ENCODE measurements around the gene IL15RA.

Gene IL15RA, protein sequence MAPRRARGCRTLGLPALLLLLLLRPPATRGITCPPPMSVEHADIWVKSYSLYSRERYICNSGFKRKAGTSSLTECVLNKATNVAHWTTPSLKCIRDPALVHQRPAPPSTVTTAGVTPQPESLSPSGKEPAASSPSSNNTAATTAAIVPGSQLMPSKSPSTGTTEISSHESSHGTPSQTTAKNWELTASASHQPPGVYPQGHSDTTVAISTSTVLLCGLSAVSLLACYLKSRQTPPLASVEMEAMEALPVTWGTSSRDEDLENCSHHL

DNA sequence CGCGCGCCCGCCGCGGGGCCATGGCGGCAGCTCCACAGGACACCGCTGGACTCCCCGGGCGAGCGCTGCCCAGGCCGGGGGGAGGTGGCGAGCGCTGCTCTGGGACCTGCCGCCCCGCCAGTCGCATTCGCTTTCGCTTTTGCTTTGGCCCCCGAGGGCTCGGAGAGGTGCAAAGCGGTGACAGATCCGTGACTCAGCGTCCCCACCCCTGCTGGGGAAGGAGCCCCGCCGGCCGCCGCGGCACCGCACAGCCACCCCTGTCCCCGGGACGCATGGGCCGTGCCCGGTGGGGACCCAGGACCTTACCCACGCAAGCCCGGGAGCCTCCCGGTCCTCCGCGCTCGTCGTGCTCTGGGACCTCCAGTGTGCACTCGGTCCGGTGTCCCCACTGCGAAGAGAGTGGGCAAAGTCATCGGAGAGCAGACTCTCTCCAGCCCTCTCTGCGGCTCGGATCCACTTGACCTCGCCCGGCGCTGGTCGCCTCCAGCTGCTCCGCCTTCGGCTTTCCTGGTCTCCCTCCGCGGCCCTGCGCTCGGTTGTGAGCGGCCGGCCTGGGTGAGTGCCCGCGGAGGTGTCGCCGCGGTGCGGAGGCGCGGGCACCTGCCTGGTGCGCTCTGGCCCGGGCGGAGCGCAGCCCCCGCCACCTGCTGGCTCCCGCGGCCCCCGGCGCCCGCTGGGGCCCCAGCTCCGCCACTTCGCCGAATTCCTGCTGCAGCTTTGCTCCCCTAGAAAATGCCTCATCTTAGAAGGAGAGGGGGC is at the start of gene IL15RA:
Gene IL15RA, minus strand, starts transcription at position 73 of the 759 bp plus-strand sequence. Its CDS starts 51 bp downstream, at position 22.
- peak; percentile 55 for DNase-seq (ENCODE audit: low read depth)
- TF ChIP-seq, protein P1, sequence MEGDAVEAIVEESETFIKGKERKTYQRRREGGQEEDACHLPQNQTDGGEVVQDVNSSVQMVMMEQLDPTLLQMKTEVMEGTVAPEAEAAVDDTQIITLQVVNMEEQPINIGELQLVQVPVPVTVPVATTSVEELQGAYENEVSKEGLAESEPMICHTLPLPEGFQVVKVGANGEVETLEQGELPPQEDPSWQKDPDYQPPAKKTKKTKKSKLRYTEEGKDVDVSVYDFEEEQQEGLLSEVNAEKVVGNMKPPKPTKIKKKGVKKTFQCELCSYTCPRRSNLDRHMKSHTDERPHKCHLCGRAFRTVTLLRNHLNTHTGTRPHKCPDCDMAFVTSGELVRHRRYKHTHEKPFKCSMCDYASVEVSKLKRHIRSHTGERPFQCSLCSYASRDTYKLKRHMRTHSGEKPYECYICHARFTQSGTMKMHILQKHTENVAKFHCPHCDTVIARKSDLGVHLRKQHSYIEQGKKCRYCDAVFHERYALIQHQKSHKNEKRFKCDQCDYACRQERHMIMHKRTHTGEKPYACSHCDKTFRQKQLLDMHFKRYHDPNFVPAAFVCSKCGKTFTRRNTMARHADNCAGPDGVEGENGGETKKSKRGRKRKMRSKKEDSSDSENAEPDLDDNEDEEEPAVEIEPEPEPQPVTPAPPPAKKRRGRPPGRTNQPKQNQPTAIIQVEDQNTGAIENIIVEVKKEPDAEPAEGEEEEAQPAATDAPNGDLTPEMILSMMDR (conservative IDR thresholded peaks at IDR 0.05; ENCODE audit: low read length) = no peak
- H3K4me3 ChIP-seq (ENCODE audit: low read length) = peak within 1 kb of the TSS; percentile 84

DNA sequence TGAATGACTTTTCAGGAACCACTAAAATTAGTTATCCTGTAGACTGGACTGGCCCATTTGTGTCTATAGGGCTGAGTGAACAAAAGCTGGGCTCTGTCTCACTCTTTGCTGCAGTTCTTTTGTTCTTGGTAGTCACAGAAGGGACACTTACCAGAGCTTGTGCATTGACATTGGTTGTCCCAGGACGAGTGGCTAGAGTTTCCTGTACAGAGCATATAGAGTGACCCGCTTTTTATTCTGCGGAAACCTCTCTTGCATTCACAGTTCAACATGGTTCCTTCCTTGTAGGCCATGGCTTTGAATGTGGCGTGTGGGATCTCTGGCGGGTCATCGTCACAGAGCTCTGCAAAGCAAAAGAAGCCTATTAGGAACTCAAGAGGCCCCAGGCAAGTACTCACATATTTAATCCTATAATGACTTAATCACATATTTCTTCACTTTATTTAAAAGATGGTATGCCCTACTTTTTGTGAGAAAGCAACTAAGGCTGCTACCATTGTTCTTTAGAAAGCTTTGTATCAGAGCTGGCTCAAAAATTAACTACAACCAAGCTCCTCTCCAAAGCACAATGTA is 48.4 kb upstream of the IL15RA start:
- TF ChIP-seq, protein P1 (conservative IDR thresholded peaks at IDR 0.05; ENCODE audit: low read length) = no peak
- DNase-seq (ENCODE audit: low read depth) = no peak
- H3K4me3 ChIP-seq (ENCODE audit: low read length) = no peak overlapping the region

DNA sequence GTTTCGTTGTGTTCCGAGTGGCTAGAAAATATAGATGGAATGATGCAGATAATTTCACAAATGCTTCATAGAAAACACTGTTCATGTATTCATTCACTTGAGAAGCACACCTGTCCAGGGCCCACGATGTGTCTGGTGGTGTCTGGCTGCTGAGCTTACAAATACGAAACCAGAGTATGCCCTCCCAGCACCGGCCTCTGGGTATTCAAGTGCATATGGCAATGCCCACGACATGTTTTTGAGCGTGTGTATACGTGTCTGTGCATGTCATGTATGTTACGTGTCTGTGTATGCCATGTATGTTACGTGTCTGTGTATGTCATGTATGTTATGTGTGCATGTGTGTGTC is 47.0 kb upstream of the IL15RA start:
- DNase-seq (ENCODE audit: low read depth) = no peak
- TF ChIP-seq, protein P1 (conservative IDR thresholded peaks at IDR 0.05; ENCODE audit: low read length) = no peak
- no peak overlapping the region for H3K4me3 ChIP-seq (ENCODE audit: low read length)

DNA sequence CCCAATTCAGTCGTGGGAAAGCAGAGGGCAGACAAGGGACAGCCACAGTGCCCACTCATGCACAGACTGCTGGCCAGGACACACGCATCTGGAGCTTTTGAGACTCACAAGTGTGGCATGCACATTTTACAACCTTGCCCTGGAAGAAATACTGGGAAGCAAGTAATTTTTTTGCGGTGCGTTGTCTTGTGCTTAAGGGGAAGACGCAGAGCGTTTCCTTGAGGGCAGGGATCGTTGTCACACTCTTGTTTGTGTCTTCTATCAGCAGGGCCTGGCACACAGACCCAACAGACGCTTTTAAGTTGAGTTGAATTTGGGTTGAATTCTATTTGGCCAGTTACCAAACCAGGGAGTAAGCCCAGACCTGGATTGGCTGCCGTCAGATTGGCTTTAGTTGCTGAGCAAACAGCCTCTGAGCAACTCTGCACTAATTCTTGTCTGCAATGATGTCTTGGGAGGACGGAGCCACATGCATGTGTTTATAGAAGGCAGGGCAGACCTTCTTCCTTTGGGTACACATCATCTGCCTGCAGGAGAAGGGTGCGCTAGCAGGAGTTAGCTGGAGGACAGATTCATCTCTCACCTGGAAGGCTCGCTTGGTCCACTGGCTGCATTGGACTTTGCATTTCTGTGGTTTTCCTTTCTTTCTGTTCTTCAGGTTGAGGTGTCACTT is 46.5 kb upstream of the IL15RA start:
- peak; percentile 78 for DNase-seq (ENCODE audit: low read depth)
- TF ChIP-seq, protein P1 (conservative IDR thresholded peaks at IDR 0.05; ENCODE audit: low read length) = no peak
- H3K4me3 ChIP-seq (ENCODE audit: low read length) = no peak overlapping the region

DNA sequence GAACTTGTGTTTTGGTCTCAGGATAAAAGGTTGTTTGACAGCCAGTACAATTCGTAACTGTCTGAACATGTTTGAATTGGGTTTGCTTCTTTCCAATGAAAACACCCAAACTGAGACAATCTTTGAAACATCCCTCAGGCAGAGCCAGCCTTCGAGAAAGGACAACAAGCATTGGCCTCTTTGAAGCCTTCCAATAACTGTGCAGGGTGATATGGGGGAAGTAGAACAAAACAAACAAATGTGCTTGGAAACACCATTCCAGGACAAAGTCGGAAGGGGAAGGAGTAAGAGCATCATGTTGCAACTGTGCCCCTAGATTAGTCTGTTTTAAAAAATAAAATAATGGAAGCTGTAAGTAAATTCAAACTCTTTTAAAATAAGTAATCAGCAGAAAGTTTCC is 45.3 kb upstream of the IL15RA start:
- no peak for DNase-seq (ENCODE audit: low read depth)
- H3K4me3 ChIP-seq (ENCODE audit: low read length) = no peak overlapping the region
- TF ChIP-seq, protein P1 (conservative IDR thresholded peaks at IDR 0.05; ENCODE audit: low read length) = no peak

DNA sequence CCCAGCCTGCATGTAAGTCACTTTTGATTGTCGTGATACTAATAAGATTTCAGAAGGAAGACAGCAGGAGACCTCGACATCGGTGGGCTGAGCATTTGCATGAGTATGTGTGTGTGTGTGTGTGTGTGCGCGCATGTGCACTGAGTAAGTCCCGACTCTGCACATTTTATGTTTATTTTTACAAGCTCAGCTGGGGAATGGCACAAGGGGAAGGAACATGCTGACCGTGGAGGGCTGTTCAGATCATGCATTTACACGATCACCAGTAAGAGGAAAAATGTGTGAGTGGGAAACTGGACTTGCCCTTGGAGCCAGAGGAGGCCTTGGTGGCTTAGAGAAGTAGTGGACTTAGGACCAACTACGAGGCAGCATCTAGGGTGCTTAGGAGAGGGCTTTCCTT is 43.5 kb upstream of the IL15RA start:
- no peak overlapping the region for H3K4me3 ChIP-seq (ENCODE audit: low read length)
- DNase-seq (ENCODE audit: low read depth) = no peak
- TF ChIP-seq, protein P1 (conservative IDR thresholded peaks at IDR 0.05; ENCODE audit: low read length) = no peak
